ENCODE results near the gene CYP4V2. TPM values are rescaled to one million over a fixed set of nuclear protein-coding genes. Genes with fewer than 3 reads are reported as not detected.

Gene CYP4V2
- total RNA-seq, 5 donors from 2014 or later (not counting 1 experiment from before 2014, with no cell fraction given): 27.1 to 35.1 (median 30.0) TPM

DNA sequence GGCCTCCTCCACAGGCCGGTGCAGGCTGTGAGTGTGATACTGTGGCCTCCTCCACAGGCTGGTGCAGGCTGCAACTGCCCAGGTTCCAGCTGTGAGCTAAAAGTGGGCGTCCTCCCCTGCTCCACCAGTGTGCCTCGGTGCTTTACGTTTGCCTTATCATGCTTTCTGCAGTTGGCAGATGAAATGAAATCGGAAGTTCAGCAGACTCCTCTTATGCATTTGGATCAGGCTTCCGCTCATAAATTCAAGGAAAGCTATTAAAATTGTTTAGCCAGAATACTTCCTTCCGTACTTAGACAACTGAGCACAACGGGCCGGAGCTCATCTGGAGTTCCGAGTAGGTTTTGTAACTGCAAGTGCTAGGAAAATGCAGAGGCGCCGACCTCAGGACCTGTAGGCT is 12.0 kb downstream of the CYP4V2 start:
- WGBS (ENCODE audit: insufficient coverage): 72% methylated on average over 8 of the region's 12 CpGs
- ATAC-seq (replicated peaks in 1 of 4) (peak in 1 of 4 experiments; percentile 10), DNase-seq (peak in 2 of 35 experiments; percentile 28 to 35)
- H3K9me3 ChIP-seq: no peaks in the 10 kb centered on the region
- no peaks in the 10 kb centered on the region for H3K36me3 ChIP-seq (ENCODE audit: control insufficient read depth in 2 of 2, extremely low read depth in 1 of 2, insufficient read depth in 1 of 2, low read length in 1 of 2)
- H3K4me3 ChIP-seq (ENCODE audit: control insufficient read depth in 1 of 2, extremely low read depth in 1 of 2, low read length in 1 of 2): no peak overlapping the region
- H3K27me3 ChIP-seq (replicated peaks in 1 of 2; ENCODE audit: control insufficient read depth in 2 of 2, extremely low read depth in 1 of 2, insufficient read depth in 2 of 2, low read length in 1 of 2): no peaks in the 10 kb centered on the region
- ChIA-PET POLR2A (interaction anchor here (0.7 to 1.4 kb wide), 4 partner anchors 12 to 96 kb away, joined by 3 to 15 read pairs (median 4); partner anchors contain the start of gene CYP4V2 (in 1 of the 2)), CTCF (interaction anchor here (0.7 to 2.1 kb wide), 8 partner anchors 7 to 775 kb away, joined by 4 to 17 read pairs (median 6); partner anchors contain the start of gene CYP4V2 (in 1 of the 2))
- Mint-ChIP-seq H3K9me3 (peaks cover 0 to under 1% (median 0%) of the 10 kb centered on the region in 3 donors), H3K4me1 (peaks cover 8 to 32% (median 13%) of the 10 kb centered on the region in 3 donors), H3K4me3 (peak overlapping the region in 1 of 3 donors; percentile 71), H3K27me3 (no peaks in the 10 kb centered on the region), H3K27ac (no peak overlapping the region), H3K36me3 (no peaks in the 10 kb centered on the region)
- H3K27ac ChIP-seq (ENCODE audit: low read length): peak overlapping the region; percentile 95
- H3K4me1 ChIP-seq (ENCODE audit: control insufficient read depth in 1 of 2, extremely low read depth in 1 of 2, insufficient read depth in 2 of 2, low read length in 2 of 2): no peaks in the 10 kb centered on the region

DNA sequence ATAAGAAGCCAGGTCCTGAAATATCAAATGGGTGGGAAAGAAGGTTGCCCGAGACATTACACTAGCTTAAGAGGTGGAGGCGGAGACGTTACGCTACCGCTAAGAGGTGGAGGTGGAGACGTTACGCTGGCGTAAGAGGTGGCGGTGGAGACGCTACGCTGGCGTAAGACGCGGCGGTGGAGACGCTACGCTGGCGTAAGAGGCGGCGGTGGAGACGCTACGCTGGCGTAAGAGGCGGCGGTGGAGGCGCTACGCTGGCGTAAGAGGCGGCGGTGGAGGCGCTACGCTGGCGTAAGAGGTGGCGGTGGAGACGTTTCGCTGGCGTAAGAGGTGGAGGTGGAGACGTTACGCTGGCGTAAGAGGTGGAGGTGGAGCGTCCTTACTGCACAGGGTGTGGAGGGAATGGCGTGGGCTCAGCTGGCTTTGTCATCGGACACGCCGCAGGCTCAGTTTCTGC is 12.8 kb downstream of the CYP4V2 start:
- WGBS (ENCODE audit: insufficient coverage): 34% methylated on average over 23 of the region's 45 CpGs
- no peaks in the 10 kb centered on the region for H3K27me3 Mint-ChIP-seq
- Histone ChIP-seq H3K4me3 (ENCODE audit: control insufficient read depth in 1 of 2, extremely low read depth in 1 of 2, low read length in 1 of 2) (peak overlapping the region in 1 of 2 donors; percentile 49), H3K36me3 (ENCODE audit: control insufficient read depth in 2 of 2, extremely low read depth in 1 of 2, insufficient read depth in 1 of 2, low read length in 1 of 2) (peaks cover 2% of the 10 kb centered on the region in 2 donors), H3K9me3 (no peaks in the 10 kb centered on the region), H3K4me1 (ENCODE audit: control insufficient read depth in 1 of 2, extremely low read depth in 1 of 2, insufficient read depth in 2 of 2, low read length in 2 of 2) (no peaks in the 10 kb centered on the region), H3K27me3 (replicated peaks in 1 of 2; ENCODE audit: control insufficient read depth in 2 of 2, extremely low read depth in 1 of 2, insufficient read depth in 2 of 2, low read length in 1 of 2) (no peaks in the 10 kb centered on the region), H3K27ac (ENCODE audit: low read length) (peak overlapping the region; percentile 95)
- ChIA-PET CTCF (interaction anchor here (0.7 to 2.1 kb wide), 8 partner anchors 8 to 776 kb away, joined by 4 to 17 read pairs (median 6); partner anchors contain the start of gene CYP4V2 (in 1 of the 2)), POLR2A (interaction anchor here in 1 of 2 donors (0.9 to 1.4 kb wide), 2 partner anchors 13 to 16 kb away, joined by 4 to 15 read pairs; partner anchors contain the start of gene CYP4V2)
- peaks cover 4 to 7% (median 4%) of the 10 kb centered on the region in 3 donors for H3K9me3 Mint-ChIP-seq
- H3K4me1 Mint-ChIP-seq: peaks cover 8 to 32% (median 13%) of the 10 kb centered on the region in 3 donors
- H3K27ac Mint-ChIP-seq: peak overlapping the region in 1 of 2 donors; percentile 9
- H3K4me3 Mint-ChIP-seq: peak overlapping the region in 1 of 3 donors; percentile 71
- peak; percentile 52 to 84 (median 66) for ATAC-seq (replicated peaks in 1 of 4)
- peaks cover 7% of the 10 kb centered on the region for H3K36me3 Mint-ChIP-seq
- peak in 23 of 35 experiments; percentile 4 to 81 (median 52) for DNase-seq

DNA sequence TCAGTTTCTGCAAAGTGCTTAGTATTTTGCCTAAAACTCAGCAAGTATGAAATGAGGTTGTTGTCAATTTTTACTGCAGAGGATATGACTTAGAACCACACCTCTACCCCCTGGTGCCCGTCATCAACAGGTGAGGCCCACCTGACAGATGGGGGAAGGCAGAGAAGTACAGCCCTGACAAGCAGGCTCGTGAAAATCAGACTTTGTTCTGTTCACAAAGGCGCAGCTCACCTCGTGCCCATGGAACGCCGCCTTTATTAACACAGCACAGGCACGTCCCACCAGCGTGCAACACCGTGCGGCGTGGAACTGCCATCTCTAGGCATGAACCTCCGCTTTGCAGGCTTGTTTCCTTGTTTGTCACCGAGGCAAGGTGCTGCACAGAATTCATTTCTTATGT is 13.3 kb downstream of the CYP4V2 start:
- H3K27ac Mint-ChIP-seq: no peak overlapping the region
- ChIA-PET CTCF (interaction anchor here in 1 of 2 donors (1.5 to 2.1 kb wide), 3 partner anchors 13 to 137 kb away, joined by 6 to 17 read pairs (median 6); partner anchors contain the start of gene CYP4V2), POLR2A (no interaction called here)
- H3K4me3 Mint-ChIP-seq: peak overlapping the region in 1 of 3 donors; percentile 71
- no peaks in the 10 kb centered on the region for H3K4me1 ChIP-seq (ENCODE audit: control insufficient read depth in 1 of 2, extremely low read depth in 1 of 2, insufficient read depth in 2 of 2, low read length in 2 of 2)
- peaks cover under 1% of the 10 kb centered on the region for H3K9me3 ChIP-seq
- peaks cover 13% of the 10 kb centered on the region for H3K36me3 Mint-ChIP-seq
- H3K27me3 Mint-ChIP-seq: no peaks in the 10 kb centered on the region
- H3K36me3 ChIP-seq (ENCODE audit: control insufficient read depth in 2 of 2, extremely low read depth in 1 of 2, insufficient read depth in 1 of 2, low read length in 1 of 2): peaks cover 4 to 6% of the 10 kb centered on the region in 2 donors
- no peaks in the 10 kb centered on the region for H3K27me3 ChIP-seq (replicated peaks in 1 of 2; ENCODE audit: control insufficient read depth in 2 of 2, extremely low read depth in 1 of 2, insufficient read depth in 2 of 2, low read length in 1 of 2)
- peak overlapping the region; percentile 95 for H3K27ac ChIP-seq (ENCODE audit: low read length)
- peak overlapping the region in 1 of 2 donors; percentile 49 for H3K4me3 ChIP-seq (ENCODE audit: control insufficient read depth in 1 of 2, extremely low read depth in 1 of 2, low read length in 1 of 2)
- DNase-seq: peak in 6 of 35 experiments; percentile 21 to 60 (median 36)
- peaks cover 8 to 32% (median 13%) of the 10 kb centered on the region in 3 donors for H3K4me1 Mint-ChIP-seq
- H3K9me3 Mint-ChIP-seq: peaks cover 4 to 7% (median 7%) of the 10 kb centered on the region in 3 donors
- ATAC-seq (replicated peaks in 1 of 4): peak in 1 of 4 experiments; percentile 52
- 90% methylated on average over 12 of the region's 13 CpGs for WGBS (ENCODE audit: insufficient coverage)

DNA sequence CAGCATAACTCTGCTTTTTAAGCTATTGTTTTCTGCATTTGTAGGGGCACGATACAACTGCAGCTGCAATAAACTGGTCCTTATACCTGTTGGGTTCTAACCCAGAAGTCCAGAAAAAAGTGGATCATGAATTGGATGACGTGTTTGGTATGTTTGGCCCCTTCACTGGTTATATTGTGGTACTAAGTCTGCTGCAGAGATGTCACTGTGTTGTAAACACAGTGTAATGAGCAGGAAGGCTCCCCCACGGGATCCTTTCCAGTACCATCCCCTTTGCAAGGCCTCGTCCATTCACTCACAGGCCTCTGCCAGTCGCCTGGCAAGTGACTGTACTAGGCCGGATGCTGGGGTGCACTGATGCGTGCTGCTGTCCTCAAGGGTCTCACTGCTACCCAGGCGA is 13.8 kb downstream of the CYP4V2 start:
- ATAC-seq (replicated peaks in 1 of 4) (no peak), DNase-seq (no peak)
- peaks cover 3% of the 10 kb centered on the region for H3K9me3 ChIP-seq
- peaks cover 18% of the 10 kb centered on the region for H3K36me3 Mint-ChIP-seq
- ChIA-PET CTCF (no interaction called here), POLR2A (no interaction called here)
- no peak overlapping the region for H3K27ac Mint-ChIP-seq
- H3K4me3 Mint-ChIP-seq: peak overlapping the region in 1 of 3 donors; percentile 71
- no peak overlapping the region for H3K4me3 ChIP-seq (ENCODE audit: control insufficient read depth in 1 of 2, extremely low read depth in 1 of 2, low read length in 1 of 2)
- peaks cover 8 to 32% (median 13%) of the 10 kb centered on the region in 3 donors for H3K4me1 Mint-ChIP-seq
- no peaks in the 10 kb centered on the region for H3K4me1 ChIP-seq (ENCODE audit: control insufficient read depth in 1 of 2, extremely low read depth in 1 of 2, insufficient read depth in 2 of 2, low read length in 2 of 2)
- H3K9me3 Mint-ChIP-seq: peaks cover 4 to 7% (median 7%) of the 10 kb centered on the region in 3 donors
- H3K27me3 ChIP-seq (replicated peaks in 1 of 2; ENCODE audit: control insufficient read depth in 2 of 2, extremely low read depth in 1 of 2, insufficient read depth in 2 of 2, low read length in 1 of 2): no peaks in the 10 kb centered on the region
- H3K27ac ChIP-seq (ENCODE audit: low read length): peak overlapping the region; percentile 95
- 96% methylated on average over 4 of the region's 8 CpGs for WGBS (ENCODE audit: insufficient coverage)
- H3K36me3 ChIP-seq (ENCODE audit: control insufficient read depth in 2 of 2, extremely low read depth in 1 of 2, insufficient read depth in 1 of 2, low read length in 1 of 2): peaks cover 4 to 6% of the 10 kb centered on the region in 2 donors
- H3K27me3 Mint-ChIP-seq: no peaks in the 10 kb centered on the region

DNA sequence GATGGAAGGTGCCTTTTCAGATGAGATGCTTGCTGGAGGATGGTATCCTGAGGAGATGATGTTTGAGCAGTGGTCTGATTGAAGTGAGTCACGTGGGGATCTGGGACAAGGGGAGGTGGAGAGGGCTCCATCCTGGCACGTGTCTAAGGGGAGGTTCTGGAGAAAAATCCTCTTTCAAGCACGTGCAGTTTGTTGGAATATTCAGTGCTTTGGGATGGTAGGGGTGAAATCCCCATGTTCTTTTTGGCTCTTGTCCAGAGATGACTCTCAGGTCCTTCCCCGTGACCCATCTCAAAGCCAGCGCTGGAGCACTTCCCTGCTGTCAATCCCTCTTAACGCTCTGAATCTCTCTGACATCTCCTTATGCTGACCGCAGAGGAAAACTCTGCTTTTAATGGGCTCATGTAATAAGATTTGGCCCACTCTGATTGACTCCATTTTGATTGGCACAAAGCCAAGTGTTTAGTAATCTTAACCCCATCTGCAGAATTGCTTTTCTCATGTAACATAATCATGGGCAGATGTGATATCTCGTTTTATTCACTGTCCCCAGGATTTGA is 25.2 kb downstream of the CYP4V2 start:
- no peaks in the 10 kb centered on the region for H3K36me3 ChIP-seq (ENCODE audit: control insufficient read depth in 2 of 2, extremely low read depth in 1 of 2, insufficient read depth in 1 of 2, low read length in 1 of 2)
- 95% methylated on average over 3 of the region's 8 CpGs for WGBS (ENCODE audit: insufficient coverage)
- Mint-ChIP-seq H3K27ac (no peak overlapping the region), H3K27me3 (no peaks in the 10 kb centered on the region), H3K9me3 (peaks cover 0 to under 1% (median 0%) of the 10 kb centered on the region in 3 donors), H3K36me3 (peaks cover 16% of the 10 kb centered on the region), H3K4me3 (no peak overlapping the region), H3K4me1 (no peaks in the 10 kb centered on the region)
- H3K9me3 ChIP-seq: no peaks in the 10 kb centered on the region
- H3K27me3 ChIP-seq (replicated peaks in 1 of 2; ENCODE audit: control insufficient read depth in 2 of 2, extremely low read depth in 1 of 2, insufficient read depth in 2 of 2, low read length in 1 of 2): no peaks in the 10 kb centered on the region
- ATAC-seq (replicated peaks in 1 of 4) (no peak), DNase-seq (no peak)
- CTCF ChIA-PET: no interaction called here
- no peak overlapping the region for H3K4me3 ChIP-seq (ENCODE audit: control insufficient read depth in 1 of 2, extremely low read depth in 1 of 2, low read length in 1 of 2)
- POLR2A ChIA-PET: no interaction called here
- no peak overlapping the region for H3K27ac ChIP-seq (ENCODE audit: low read length)
- H3K4me1 ChIP-seq (ENCODE audit: control insufficient read depth in 1 of 2, extremely low read depth in 1 of 2, insufficient read depth in 2 of 2, low read length in 2 of 2): no peaks in the 10 kb centered on the region

DNA sequence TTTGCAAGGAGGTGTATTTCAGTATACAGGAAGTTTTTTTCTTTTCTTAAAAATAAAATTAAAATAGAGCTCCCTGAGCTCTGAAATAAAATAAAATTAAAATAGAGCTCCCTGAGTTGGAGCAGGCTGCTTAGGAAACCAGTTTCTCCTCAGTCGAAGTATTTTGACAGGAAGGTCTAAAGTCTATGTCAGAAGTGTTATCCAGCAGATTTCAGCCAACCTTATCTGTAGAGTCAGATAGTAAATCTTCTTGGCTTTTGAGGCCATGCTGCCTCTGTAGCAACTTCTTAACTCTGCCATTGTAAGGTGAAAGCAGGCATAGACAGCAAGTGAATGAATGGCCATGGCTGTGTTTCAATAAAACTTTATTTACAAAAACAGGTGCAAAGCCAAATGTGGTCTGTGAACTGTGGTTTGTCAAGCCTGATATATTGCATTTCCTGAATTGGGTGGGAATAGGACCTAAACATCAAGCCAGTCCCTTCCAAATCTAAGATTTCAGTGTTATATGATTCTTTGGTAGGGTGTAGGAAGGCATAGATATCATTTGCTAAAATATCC is 26.4 kb downstream of the CYP4V2 start:
- no peak overlapping the region for H3K4me3 ChIP-seq (ENCODE audit: control insufficient read depth in 1 of 2, extremely low read depth in 1 of 2, low read length in 1 of 2)
- H3K27ac Mint-ChIP-seq: no peak overlapping the region
- H3K4me1 Mint-ChIP-seq: no peaks in the 10 kb centered on the region
- ATAC-seq (replicated peaks in 1 of 4): no peak
- POLR2A ChIA-PET: no interaction called here
- no peaks in the 10 kb centered on the region for H3K36me3 ChIP-seq (ENCODE audit: control insufficient read depth in 2 of 2, extremely low read depth in 1 of 2, insufficient read depth in 1 of 2, low read length in 1 of 2)
- WGBS (ENCODE audit: insufficient coverage): no CpG with 5 or more reads among the region's 1 CpG
- no peaks in the 10 kb centered on the region for H3K4me1 ChIP-seq (ENCODE audit: control insufficient read depth in 1 of 2, extremely low read depth in 1 of 2, insufficient read depth in 2 of 2, low read length in 2 of 2)
- no peaks in the 10 kb centered on the region for H3K27me3 Mint-ChIP-seq
- H3K9me3 Mint-ChIP-seq: peaks cover 0 to 5% (median 0%) of the 10 kb centered on the region in 3 donors
- H3K27ac ChIP-seq (ENCODE audit: low read length): no peak overlapping the region
- H3K4me3 Mint-ChIP-seq: no peak overlapping the region
- peaks cover 16% of the 10 kb centered on the region for H3K36me3 Mint-ChIP-seq
- no peaks in the 10 kb centered on the region for H3K27me3 ChIP-seq (replicated peaks in 1 of 2; ENCODE audit: control insufficient read depth in 2 of 2, extremely low read depth in 1 of 2, insufficient read depth in 2 of 2, low read length in 1 of 2)
- H3K9me3 ChIP-seq: no peaks in the 10 kb centered on the region
- no peak for DNase-seq
- CTCF ChIA-PET: no interaction called here

Measured in T-cell (primary cell).